HEK293 (cell line): ENCODE data around the gene EGFR.

Experiments used
- GLIS1 ChIP-seq: fragments of 450-650 bp; formaldehyde crosslinking; IDR thresholded peaks from 2 replicates; pipeline ENCODE4 v1.5.1; 2016; ENCODE audit warnings: missing biosample characterization, missing genetic modification characterization
- GLIS2 ChIP-seq: fragments of 450-650 bp; formaldehyde crosslinking; IDR thresholded peaks from 2 replicates; pipeline ENCODE4 v1.5.1; 2016; ENCODE audit warnings: missing biosample characterization, missing genetic modification characterization
- HOXD13 ChIP-seq: sonication (generic); formaldehyde crosslinking; IDR thresholded peaks from 2 replicates; pipeline ENCODE4 v1.8.0; 2022; ENCODE audit warnings: missing genetic modification reagents, borderline replicate concordance
- KLF9 ChIP-seq: fragments of 450-650 bp; formaldehyde crosslinking; IDR thresholded peaks from 2 replicates; pipeline ENCODE4 v1.5.1; 2016; ENCODE audit warnings: missing biosample characterization, missing genetic modification characterization, low read depth
- TCF7L2 ChIP-seq: IDR thresholded peaks from 2 replicates; pipeline ENCODE4 v1.6.1; 2011; ENCODE audit warnings: low read depth, mild to moderate bottlenecking, inconsistent platforms, low read length, moderate library complexity, borderline replicate concordance
- ZBTB20 ChIP-seq: fragments of 450-650 bp; formaldehyde crosslinking; IDR thresholded peaks from 2 replicates; pipeline ENCODE4 v1.5.1; 2016; ENCODE audit warnings: missing biosample characterization, missing genetic modification characterization
- ZFHX2 ChIP-seq: fragments of 450-650 bp; formaldehyde crosslinking; conservative IDR thresholded peaks from 2 replicates; pipeline ENCODE4 v1.5.1; 2016; ENCODE audit warnings: missing biosample characterization, missing genetic modification characterization
- ZNF16 ChIP-seq: fragments of 450-650 bp; formaldehyde crosslinking; IDR thresholded peaks from 2 replicates; pipeline ENCODE4 v1.5.1; 2016; ENCODE audit warnings: low read depth, missing biosample characterization, missing genetic modification characterization
- ZNF184 ChIP-seq: fragments of 450-650 bp; IDR thresholded peaks from 2 replicates; pipeline ENCODE4 v1.5.1; 2018; ENCODE audit warnings: missing biosample characterization, mild to moderate bottlenecking, missing genetic modification characterization
- ZNF404 ChIP-seq: fragments of 450-650 bp; formaldehyde crosslinking; IDR thresholded peaks from 2 replicates; pipeline ENCODE4 v1.5.1; 2017; ENCODE audit warnings: missing biosample characterization, missing genetic modification characterization
- ZNF423 ChIP-seq: fragments of 450-650 bp; formaldehyde crosslinking; IDR thresholded peaks from 2 replicates; pipeline ENCODE4 v1.5.1; 2016; ENCODE audit warnings: missing biosample characterization, missing genetic modification characterization
- ZNF473 ChIP-seq: fragments of 450-650 bp; formaldehyde crosslinking; IDR thresholded peaks from 2 replicates; pipeline ENCODE4 v1.5.1; 2017; ENCODE audit warnings: missing biosample characterization, missing genetic modification characterization
- ZNF530 ChIP-seq: fragments of 450-650 bp; formaldehyde crosslinking; IDR thresholded peaks from 2 replicates; pipeline ENCODE4 v1.5.1; 2016; ENCODE audit warnings: low read depth, missing biosample characterization, missing genetic modification characterization
- ZNF555 ChIP-seq: fragments of 450-650 bp; formaldehyde crosslinking; conservative IDR thresholded peaks from 2 replicates; pipeline ENCODE4 v1.5.1; 2017; ENCODE audit warnings: missing biosample characterization, mild to moderate bottlenecking, missing genetic modification characterization, inconsistent platforms
- ZNF658 ChIP-seq: fragments of 450-650 bp; formaldehyde crosslinking; IDR thresholded peaks from 2 replicates; pipeline ENCODE4; 2016; ENCODE audit warnings: missing biosample characterization, missing genetic modification characterization
- ZNF670 ChIP-seq: fragments of 450-650 bp; formaldehyde crosslinking; IDR thresholded peaks from 2 replicates; pipeline ENCODE4 v1.5.1; 2016; ENCODE audit warnings: missing biosample characterization, missing genetic modification characterization, low read depth
- TF ChIP-seq, protein P1 (sequence below): fragments of 450-650 bp; formaldehyde crosslinking; IDR thresholded peaks from 2 replicates; pipeline ENCODE4 v1.5.1; 2016; ENCODE audit warnings: missing biosample characterization, missing genetic modification characterization, borderline replicate concordance
- TF ChIP-seq, protein P2 (sequence below): fragments of 450-650 bp; formaldehyde crosslinking; IDR thresholded peaks from 2 replicates; pipeline ENCODE4 v1.5.1; 2016; ENCODE audit warnings: missing biosample characterization, missing genetic modification characterization
- TF ChIP-seq, protein P3 (sequence below): fragments of 450-650 bp; formaldehyde crosslinking; IDR thresholded peaks from 2 replicates; pipeline ENCODE4 v1.5.1; 2016; ENCODE audit warnings: missing biosample characterization, missing genetic modification characterization
- TF ChIP-seq, protein P4 (sequence below): fragments of 450-650 bp; formaldehyde crosslinking; IDR thresholded peaks from 2 replicates; pipeline ENCODE4 v1.5.1; 2016; ENCODE audit warnings: missing biosample characterization, missing genetic modification characterization, borderline replicate concordance
- TF ChIP-seq, protein P5 (sequence below): fragments of 450-650 bp; formaldehyde crosslinking; IDR thresholded peaks from 2 replicates; pipeline ENCODE4 v1.5.1; 2016; ENCODE audit warnings: missing biosample characterization, missing genetic modification characterization
- TF ChIP-seq, protein P6 (sequence below): fragments of 450-650 bp; formaldehyde crosslinking; IDR thresholded peaks from 2 replicates; pipeline ENCODE4 v1.5.1; 2016; ENCODE audit warnings: missing biosample characterization, missing genetic modification characterization

Gene EGFR

DNA sequence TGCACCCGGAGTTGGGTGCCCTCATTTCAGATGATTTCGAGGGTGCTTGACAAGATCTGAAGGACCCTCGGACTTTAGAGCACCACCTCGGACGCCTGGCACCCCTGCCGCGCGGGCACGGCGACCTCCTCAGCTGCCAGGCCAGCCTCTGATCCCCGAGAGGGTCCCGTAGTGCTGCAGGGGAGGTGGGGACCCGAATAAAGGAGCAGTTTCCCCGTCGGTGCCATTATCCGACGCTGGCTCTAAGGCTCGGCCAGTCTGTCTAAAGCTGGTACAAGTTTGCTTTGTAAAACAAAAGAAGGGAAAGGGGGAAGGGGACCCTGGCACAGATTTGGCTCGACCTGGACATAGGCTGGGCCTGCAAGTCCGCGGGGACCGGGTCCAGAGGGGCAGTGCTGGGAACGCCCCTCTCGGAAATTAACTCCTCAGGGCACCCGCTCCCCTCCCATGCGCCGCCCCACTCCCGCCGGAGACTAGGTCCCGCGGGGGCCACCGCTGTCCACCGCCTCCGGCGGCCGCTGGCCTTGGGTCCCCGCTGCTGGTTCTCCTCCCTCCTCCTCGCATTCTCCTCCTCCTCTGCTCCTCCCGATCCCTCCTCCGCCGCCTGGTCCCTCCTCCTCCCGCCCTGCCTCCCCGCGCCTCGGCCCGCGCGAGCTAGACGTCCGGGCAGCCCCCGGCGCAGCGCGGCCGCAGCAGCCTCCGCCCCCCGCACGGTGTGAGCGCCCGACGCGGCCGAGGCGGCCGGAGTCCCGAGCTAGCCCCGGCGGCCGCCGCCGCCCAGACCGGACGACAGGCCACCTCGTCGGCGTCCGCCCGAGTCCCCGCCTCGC lies at the start of gene EGFR (continued):
- TF ChIP-seq, protein P1, sequence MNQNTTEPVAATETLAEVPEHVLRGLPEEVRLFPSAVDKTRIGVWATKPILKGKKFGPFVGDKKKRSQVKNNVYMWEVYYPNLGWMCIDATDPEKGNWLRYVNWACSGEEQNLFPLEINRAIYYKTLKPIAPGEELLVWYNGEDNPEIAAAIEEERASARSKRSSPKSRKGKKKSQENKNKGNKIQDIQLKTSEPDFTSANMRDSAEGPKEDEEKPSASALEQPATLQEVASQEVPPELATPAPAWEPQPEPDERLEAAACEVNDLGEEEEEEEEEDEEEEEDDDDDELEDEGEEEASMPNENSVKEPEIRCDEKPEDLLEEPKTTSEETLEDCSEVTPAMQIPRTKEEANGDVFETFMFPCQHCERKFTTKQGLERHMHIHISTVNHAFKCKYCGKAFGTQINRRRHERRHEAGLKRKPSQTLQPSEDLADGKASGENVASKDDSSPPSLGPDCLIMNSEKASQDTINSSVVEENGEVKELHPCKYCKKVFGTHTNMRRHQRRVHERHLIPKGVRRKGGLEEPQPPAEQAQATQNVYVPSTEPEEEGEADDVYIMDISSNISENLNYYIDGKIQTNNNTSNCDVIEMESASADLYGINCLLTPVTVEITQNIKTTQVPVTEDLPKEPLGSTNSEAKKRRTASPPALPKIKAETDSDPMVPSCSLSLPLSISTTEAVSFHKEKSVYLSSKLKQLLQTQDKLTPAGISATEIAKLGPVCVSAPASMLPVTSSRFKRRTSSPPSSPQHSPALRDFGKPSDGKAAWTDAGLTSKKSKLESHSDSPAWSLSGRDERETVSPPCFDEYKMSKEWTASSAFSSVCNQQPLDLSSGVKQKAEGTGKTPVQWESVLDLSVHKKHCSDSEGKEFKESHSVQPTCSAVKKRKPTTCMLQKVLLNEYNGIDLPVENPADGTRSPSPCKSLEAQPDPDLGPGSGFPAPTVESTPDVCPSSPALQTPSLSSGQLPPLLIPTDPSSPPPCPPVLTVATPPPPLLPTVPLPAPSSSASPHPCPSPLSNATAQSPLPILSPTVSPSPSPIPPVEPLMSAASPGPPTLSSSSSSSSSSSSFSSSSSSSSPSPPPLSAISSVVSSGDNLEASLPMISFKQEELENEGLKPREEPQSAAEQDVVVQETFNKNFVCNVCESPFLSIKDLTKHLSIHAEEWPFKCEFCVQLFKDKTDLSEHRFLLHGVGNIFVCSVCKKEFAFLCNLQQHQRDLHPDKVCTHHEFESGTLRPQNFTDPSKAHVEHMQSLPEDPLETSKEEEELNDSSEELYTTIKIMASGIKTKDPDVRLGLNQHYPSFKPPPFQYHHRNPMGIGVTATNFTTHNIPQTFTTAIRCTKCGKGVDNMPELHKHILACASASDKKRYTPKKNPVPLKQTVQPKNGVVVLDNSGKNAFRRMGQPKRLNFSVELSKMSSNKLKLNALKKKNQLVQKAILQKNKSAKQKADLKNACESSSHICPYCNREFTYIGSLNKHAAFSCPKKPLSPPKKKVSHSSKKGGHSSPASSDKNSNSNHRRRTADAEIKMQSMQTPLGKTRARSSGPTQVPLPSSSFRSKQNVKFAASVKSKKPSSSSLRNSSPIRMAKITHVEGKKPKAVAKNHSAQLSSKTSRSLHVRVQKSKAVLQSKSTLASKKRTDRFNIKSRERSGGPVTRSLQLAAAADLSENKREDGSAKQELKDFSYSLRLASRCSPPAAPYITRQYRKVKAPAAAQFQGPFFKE: no peak
- TF ChIP-seq ZNF530 (no peak), KLF9 (tag by site-specific recombination) (0 out of 2 replicates have a peak, but pooled peaks have one; percentile 26), ZNF555 (no peak), GLIS1 (peak; percentile 37; the same call in 1 of the 2 replicates), ZNF658 (tag by site-specific recombination) (no peak), ZNF473 (tag by site-specific recombination) (no peak), ZBTB20 (tag by site-specific recombination) (peak; percentile 21; the same call in 1 of the 2 replicates), ZNF16 (tag by site-specific recombination) (no peak), ZNF670 (tag by site-specific recombination) (no peak), ZNF423 (tag by site-specific recombination) (0 out of 2 replicates have a peak, but pooled peaks have one; percentile 12), HOXD13 (no peak), GLIS2 (tag by site-specific recombination) (peak; percentile 73), ZNF184 (tag by site-specific recombination) (no peak), ZFHX2 (peak; percentile 65; the same call in 1 of the 2 replicates), TCF7L2 (no peak), ZNF404 (tag by site-specific recombination) (no peak)
- TF ChIP-seq, protein P2, sequence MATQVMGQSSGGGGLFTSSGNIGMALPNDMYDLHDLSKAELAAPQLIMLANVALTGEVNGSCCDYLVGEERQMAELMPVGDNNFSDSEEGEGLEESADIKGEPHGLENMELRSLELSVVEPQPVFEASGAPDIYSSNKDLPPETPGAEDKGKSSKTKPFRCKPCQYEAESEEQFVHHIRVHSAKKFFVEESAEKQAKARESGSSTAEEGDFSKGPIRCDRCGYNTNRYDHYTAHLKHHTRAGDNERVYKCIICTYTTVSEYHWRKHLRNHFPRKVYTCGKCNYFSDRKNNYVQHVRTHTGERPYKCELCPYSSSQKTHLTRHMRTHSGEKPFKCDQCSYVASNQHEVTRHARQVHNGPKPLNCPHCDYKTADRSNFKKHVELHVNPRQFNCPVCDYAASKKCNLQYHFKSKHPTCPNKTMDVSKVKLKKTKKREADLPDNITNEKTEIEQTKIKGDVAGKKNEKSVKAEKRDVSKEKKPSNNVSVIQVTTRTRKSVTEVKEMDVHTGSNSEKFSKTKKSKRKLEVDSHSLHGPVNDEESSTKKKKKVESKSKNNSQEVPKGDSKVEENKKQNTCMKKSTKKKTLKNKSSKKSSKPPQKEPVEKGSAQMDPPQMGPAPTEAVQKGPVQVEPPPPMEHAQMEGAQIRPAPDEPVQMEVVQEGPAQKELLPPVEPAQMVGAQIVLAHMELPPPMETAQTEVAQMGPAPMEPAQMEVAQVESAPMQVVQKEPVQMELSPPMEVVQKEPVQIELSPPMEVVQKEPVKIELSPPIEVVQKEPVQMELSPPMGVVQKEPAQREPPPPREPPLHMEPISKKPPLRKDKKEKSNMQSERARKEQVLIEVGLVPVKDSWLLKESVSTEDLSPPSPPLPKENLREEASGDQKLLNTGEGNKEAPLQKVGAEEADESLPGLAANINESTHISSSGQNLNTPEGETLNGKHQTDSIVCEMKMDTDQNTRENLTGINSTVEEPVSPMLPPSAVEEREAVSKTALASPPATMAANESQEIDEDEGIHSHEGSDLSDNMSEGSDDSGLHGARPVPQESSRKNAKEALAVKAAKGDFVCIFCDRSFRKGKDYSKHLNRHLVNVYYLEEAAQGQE (tag by site-specific recombination): 0 out of 2 replicates have a peak, but pooled peaks have one; percentile 29
- TF ChIP-seq, protein P3, sequence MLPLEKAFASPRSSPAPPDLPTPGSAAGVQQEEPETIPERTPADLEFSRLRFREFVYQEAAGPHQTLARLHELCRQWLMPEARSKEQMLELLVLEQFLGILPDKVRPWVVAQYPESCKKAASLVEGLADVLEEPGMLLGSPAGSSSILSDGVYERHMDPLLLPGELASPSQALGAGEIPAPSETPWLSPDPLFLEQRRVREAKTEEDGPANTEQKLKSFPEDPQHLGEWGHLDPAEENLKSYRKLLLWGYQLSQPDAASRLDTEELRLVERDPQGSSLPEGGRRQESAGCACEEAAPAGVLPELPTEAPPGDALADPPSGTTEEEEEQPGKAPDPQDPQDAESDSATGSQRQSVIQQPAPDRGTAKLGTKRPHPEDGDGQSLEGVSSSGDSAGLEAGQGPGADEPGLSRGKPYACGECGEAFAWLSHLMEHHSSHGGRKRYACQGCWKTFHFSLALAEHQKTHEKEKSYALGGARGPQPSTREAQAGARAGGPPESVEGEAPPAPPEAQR (tag by site-specific recombination): no peak
- TF ChIP-seq, protein P4, sequence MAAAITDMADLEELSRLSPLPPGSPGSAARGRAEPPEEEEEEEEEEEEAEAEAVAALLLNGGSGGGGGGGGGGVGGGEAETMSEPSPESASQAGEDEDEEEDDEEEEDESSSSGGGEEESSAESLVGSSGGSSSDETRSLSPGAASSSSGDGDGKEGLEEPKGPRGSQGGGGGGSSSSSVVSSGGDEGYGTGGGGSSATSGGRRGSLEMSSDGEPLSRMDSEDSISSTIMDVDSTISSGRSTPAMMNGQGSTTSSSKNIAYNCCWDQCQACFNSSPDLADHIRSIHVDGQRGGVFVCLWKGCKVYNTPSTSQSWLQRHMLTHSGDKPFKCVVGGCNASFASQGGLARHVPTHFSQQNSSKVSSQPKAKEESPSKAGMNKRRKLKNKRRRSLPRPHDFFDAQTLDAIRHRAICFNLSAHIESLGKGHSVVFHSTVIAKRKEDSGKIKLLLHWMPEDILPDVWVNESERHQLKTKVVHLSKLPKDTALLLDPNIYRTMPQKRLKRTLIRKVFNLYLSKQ (tag by site-specific recombination): no peak
- TF ChIP-seq, protein P5, sequence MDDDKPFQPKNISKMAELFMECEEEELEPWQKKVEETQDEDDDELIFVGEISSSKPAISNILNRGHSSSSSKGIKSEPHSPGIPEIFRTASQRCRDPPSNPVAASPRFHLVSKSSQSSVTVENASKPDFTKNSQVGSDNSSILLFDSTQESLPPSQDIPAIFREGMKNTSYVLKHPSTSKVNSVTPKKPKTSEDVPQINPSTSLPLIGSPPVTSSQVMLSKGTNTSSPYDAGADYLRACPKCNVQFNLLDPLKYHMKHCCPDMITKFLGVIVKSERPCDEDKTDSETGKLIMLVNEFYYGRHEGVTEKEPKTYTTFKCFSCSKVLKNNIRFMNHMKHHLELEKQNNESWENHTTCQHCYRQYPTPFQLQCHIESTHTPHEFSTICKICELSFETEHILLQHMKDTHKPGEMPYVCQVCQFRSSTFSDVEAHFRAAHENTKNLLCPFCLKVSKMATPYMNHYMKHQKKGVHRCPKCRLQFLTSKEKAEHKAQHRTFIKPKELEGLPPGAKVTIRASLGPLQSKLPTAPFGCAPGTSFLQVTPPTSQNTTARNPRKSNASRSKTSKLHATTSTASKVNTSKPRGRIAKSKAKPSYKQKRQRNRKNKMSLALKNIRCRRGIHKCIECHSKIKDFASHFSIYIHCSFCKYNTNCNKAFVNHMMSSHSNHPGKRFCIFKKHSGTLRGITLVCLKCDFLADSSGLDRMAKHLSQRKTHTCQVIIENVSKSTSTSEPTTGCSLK (tag by site-specific recombination): no peak
- TF ChIP-seq, protein P6, sequence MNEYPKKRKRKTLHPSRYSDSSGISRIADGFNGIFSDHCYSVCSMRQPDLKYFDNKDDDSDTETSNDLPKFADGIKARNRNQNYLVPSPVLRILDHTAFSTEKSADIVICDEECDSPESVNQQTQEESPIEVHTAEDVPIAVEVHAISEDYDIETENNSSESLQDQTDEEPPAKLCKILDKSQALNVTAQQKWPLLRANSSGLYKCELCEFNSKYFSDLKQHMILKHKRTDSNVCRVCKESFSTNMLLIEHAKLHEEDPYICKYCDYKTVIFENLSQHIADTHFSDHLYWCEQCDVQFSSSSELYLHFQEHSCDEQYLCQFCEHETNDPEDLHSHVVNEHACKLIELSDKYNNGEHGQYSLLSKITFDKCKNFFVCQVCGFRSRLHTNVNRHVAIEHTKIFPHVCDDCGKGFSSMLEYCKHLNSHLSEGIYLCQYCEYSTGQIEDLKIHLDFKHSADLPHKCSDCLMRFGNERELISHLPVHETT (tag by site-specific recombination): no peak
